ENCODE results near the gene XRCC1.

DNA sequence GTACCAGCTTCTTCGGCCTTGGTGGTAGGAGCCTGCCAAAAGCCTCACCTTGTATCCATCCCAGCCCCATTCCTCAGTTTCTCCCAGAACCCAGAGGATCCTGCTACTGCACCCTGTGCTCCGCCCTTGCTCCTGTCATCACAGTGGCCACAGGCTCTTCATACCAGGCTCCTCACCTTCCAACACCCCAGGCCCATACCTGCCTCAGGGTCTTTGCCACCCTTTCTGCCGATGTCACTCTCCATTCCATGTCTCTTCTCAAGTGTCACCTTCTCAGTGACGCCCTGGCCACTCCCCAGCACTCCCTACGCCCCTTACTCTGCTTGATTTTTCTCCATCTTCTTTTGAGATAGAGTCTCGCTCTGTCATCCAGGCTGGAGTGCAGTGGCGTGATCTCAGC lies 34.5 kb upstream of the XRCC1 start:
- TF ChIP-seq CTCF (IDR thresholded peaks at IDR 0.05) = no peak
- TF ChIP-seq EP300 (IDR thresholded peaks at IDR 0.05) = no peak
- no peak for TF ChIP-seq POLR2A (IDR thresholded peaks at IDR 0.05)
- no peak for TF ChIP-seq POLR2AphosphoS5 (IDR thresholded peaks at IDR 0.05)
